GM12891 (cell line): Measurements from ENCODE around the gene LSM12.

Experiments
- POLR2A ChIP-seq: IDR thresholded peaks from 2 replicates; pipeline ENCODE4 v1.6.1; 2011; ENCODE audit warnings: low read depth, low read length, control low read depth
- POLR2AphosphoS5 ChIP-seq: IDR thresholded peaks from 2 replicates; pipeline ENCODE4 v1.6.1; 2011; ENCODE audit warnings: low read depth, low read length, control low read depth
- POU2F2 ChIP-seq: IDR thresholded peaks from 2 replicates; pipeline ENCODE4 v1.6.1; 2011; ENCODE audit warnings: low read depth, mild to moderate bottlenecking, control low read depth, low read length, moderate library complexity
- SPI1 ChIP-seq: IDR thresholded peaks from 2 replicates; pipeline ENCODE4 v1.6.1; 2011; ENCODE audit warnings: low read depth, low read length, control low read depth
- TAF1 ChIP-seq: IDR thresholded peaks from 2 replicates; pipeline ENCODE4 v1.6.1; 2011; ENCODE audit warnings: low read depth, low read length, control low read depth

DNA sequence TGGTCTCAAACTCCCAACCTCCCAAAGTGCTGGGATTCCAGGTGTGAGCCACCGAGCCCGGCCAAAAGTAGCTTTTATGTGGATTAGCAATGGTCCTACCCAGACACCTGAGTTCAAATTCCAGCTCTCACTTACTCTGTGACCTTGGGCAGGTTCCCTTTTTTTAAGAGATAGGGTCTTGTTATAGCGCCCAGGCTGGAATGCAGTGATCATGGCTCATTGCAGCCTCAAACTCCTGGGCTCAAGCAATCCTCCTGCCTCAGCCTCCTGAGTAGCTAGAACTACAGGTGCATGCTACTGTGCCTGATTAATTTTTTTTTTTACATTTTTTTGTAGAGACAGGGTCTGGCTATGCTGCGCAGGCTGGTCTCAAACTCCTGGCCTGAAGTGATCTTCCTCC, 40.3 kb upstream of the LSM12 start:
- TF ChIP-seq TAF1: no peak
- TF ChIP-seq POLR2AphosphoS5: no peak
- no peak for TF ChIP-seq POLR2A
- TF ChIP-seq POU2F2: no peak
- TF ChIP-seq SPI1: no peak
